HCT116 (cell line): ENCODE measurements around the gene SHMT1. TPM values are rescaled to one million over a fixed set of nuclear protein-coding genes. Genes with fewer than 3 reads are reported as not detected.

ENCODE experiments used
- ATAC-seq: fragments of 200-7000 bp; cut with Tn5 transposase; 2 replicates; pipeline ENCODE4 v1.9.1; 2020; ENCODE audit warnings: mild to moderate bottlenecking, moderate library complexity
- BruUV-seq: library from RNA; stranded (reverse); fragments of 400-500 nt; replicated peaks from 2 replicates; lab custom pipeline; 2021; lab: Mats Ljungman, UMichigan
- CTCF ChIA-PET: fragments of 300-600 bp; sonication (Branson Sonifier 250); formaldehyde crosslinking; loops from one replicate; lab custom pipeline; 2021; ENCODE audit warnings: antibody characterized with exemption; lab: Charles Lee
- POLR2A ChIA-PET: fragments of 300-600, 350-600 bp; sonication (Branson Sonifier 250); formaldehyde crosslinking; loops from one replicate; lab custom pipeline; 2021; ENCODE audit warnings: antibody characterized with exemption; lab: Charles Lee
- RAD21 ChIA-PET, 2 experiments: fragments of 300-600 bp; sonication (Branson Sonifier 250); formaldehyde crosslinking; loops; one replicate each; lab custom pipeline; 2023; ENCODE audit warnings: low total read pairs in 2 of 2; ENCODE audit not compliant: uncharacterized antibody in 2 of 2, unreplicated experiment in 2 of 2, low non-redundant PET in 1 of 2; lab: Charles Lee
- DNase-seq: peaks from one replicate; pipeline ENCODE4 v3.0.0-alpha.2; 2010; ENCODE audit warnings: low read depth, low spot score
- H2AFZ ChIP-seq: fragments of 200-600 bp; shearing (Covaris generic), sonication (generic); 2 replicates; pipeline ENCODE4 v1.6.1; 2017; ENCODE audit warnings: low read depth, mixed run types, mixed read lengths, antibody characterized with exemption, low read length; ENCODE audit not compliant: poor library complexity, severe bottlenecking
- H3K27ac ChIP-seq: 2 replicates; pipeline ENCODE4 v1.5.1; 2012; ENCODE audit warnings: low read depth, low read length
- H3K27me3 ChIP-seq: fragments of 200-600 bp; sonication (generic); 2 replicates; pipeline ENCODE4 v1.6.1; 2016; ENCODE audit warnings: mixed run types, low read length, mixed read lengths; ENCODE audit not compliant: insufficient read depth
- H3K36me3 ChIP-seq, 2 experiments: fragments of 200-500 bp in 1 of 2; fragments of 200-600 bp in 1 of 2; sonication (Bioruptor generic) in 1 of 2; sonication (generic) in 1 of 2; 2 replicates each; pipeline versions ENCODE4 v1.5.1 to v1.6.1; 2014 to 2016; ENCODE audit warnings: low read length in 2 of 2, inconsistent platforms in 1 of 2, mixed read lengths in 1 of 2, mixed run types in 1 of 2; ENCODE audit not compliant: insufficient read depth in 2 of 2, control insufficient read depth in 1 of 2
- H3K4me1 ChIP-seq, 2 experiments: fragments of 200-600 bp in 1 of 2; sonication (generic) in 1 of 2; 2 replicates each; pipeline versions ENCODE4 v1.5.1 to v1.6.1; 2012 to 2017; ENCODE audit warnings: low read length in 2 of 2, inconsistent platforms in 1 of 2, mild to moderate bottlenecking in 1 of 2, mixed read lengths in 1 of 2, mixed run types in 1 of 2, moderate library complexity in 1 of 2; ENCODE audit not compliant: insufficient read depth in 2 of 2, control insufficient read depth in 1 of 2
- H3K4me2 ChIP-seq: fragments of 200-600 bp; sonication (generic); 2 replicates; pipeline ENCODE4 v1.6.1; 2017; ENCODE audit warnings: mixed run types, low read length, mixed read lengths
- H3K4me3 ChIP-seq, 2 experiments: fragments of 200-600 bp in 1 of 2; sonication (generic) in 1 of 2; replicated peaks in 1 of 2; 2 replicates each; pipeline ENCODE4 v1.5.1; 2011 to 2016; ENCODE audit warnings: low read length in 2 of 2, control low read depth in 1 of 2, low read depth in 1 of 2, mild to moderate bottlenecking in 1 of 2, mixed read lengths in 1 of 2, mixed run types in 1 of 2
- H3K79me2 ChIP-seq: fragments of 200-600 bp; sonication (generic); 2 replicates; pipeline ENCODE4 v1.6.1; 2017; ENCODE audit warnings: mild to moderate bottlenecking, mixed run types, low read length, moderate library complexity, mixed read lengths; ENCODE audit not compliant: insufficient read depth
- H3K9ac ChIP-seq: fragments of 200-600 bp; sonication (generic); 2 replicates; pipeline ENCODE4 v1.6.1; 2016; ENCODE audit warnings: low read length, mixed read lengths
- H3K9me2 ChIP-seq: fragments of 200-600 bp; sonication (generic), shearing (Covaris generic); 2 replicates; pipeline ENCODE4 v1.6.1; 2017; ENCODE audit warnings: mixed run types, mild to moderate bottlenecking, moderate library complexity; ENCODE audit not compliant: insufficient read depth
- H3K9me3 ChIP-seq, 2 experiments: fragments of 200-500 bp in 1 of 2; fragments of 200-600 bp in 1 of 2; sonication (Bioruptor generic) in 1 of 2; sonication (generic) in 1 of 2; 2 replicates each; pipeline ENCODE4 v1.6.1; 2014 to 2017; ENCODE audit warnings: low read length in 2 of 2, mixed read lengths in 2 of 2, inconsistent platforms in 1 of 2, low read depth in 1 of 2, mild to moderate bottlenecking in 1 of 2, mixed run types in 1 of 2, moderate library complexity in 1 of 2; ENCODE audit not compliant: control insufficient read depth in 1 of 2, insufficient read depth in 1 of 2
- H4K20me1 ChIP-seq: fragments of 200-600 bp; sonication (generic), shearing (Covaris generic); 2 replicates; pipeline ENCODE4 v1.6.1; 2017; ENCODE audit warnings: mixed run types, mild to moderate bottlenecking, moderate library complexity; ENCODE audit not compliant: insufficient read depth
- ATF3 ChIP-seq: IDR thresholded peaks from 2 replicates; pipeline ENCODE4 v1.6.1; 2012
- CEBPB ChIP-seq: IDR thresholded peaks from 2 replicates; pipeline ENCODE4 v1.6.1; 2012; ENCODE audit warnings: low read depth
- CTCF ChIP-seq, 3 experiments: fragments of 200-600 bp in 1 of 3; sonication (generic) in 1 of 3; IDR thresholded peaks in 2 of 3; conservative IDR thresholded peaks in 1 of 3; 2 replicates each; pipeline ENCODE4 v1.5.1; 2012 to 2017; ENCODE audit warnings: low read depth in 2 of 3, low read length in 2 of 3, antibody characterized with exemption in 1 of 3, borderline replicate concordance in 1 of 3, control low read depth in 1 of 3, mild to moderate bottlenecking in 1 of 3, mixed read lengths in 1 of 3, mixed run types in 1 of 3, moderate library complexity in 1 of 3; ENCODE audit not compliant: insufficient read depth in 1 of 3
- FOSL1 ChIP-seq: IDR thresholded peaks from 2 replicates; pipeline ENCODE4 v1.6.1; 2012; ENCODE audit warnings: low read depth
- POLR2A ChIP-seq: IDR thresholded peaks from 2 replicates; pipeline ENCODE4 v1.7.0; 2011; ENCODE audit warnings: borderline replicate concordance; ENCODE audit not compliant: insufficient read depth, insufficient read length; ENCODE audit errors: extremely low read depth
- REST ChIP-seq: IDR thresholded peaks from 2 replicates; pipeline ENCODE4 v1.6.1; 2012; ENCODE audit warnings: low read depth
- SP1 ChIP-seq: IDR thresholded peaks from 2 replicates; pipeline ENCODE4 v1.6.1; 2012; ENCODE audit warnings: low read depth
- SRF ChIP-seq: IDR thresholded peaks from 2 replicates; pipeline ENCODE4 v1.6.1; 2012; ENCODE audit warnings: low read depth
- intact Hi-C: fragments of 100-400 bp; cut with micrococcal nuclease; formaldehyde crosslinking; loops from 2 replicates; pipeline ENCODE4 v1.10.0; 2022
- total RNA-seq: library from RNA; stranded (reverse); gene quantifications from one replicate; pipeline ENCODE4 v1.2.1, GENCODE V29; 2021; ENCODE audit not compliant: unreplicated experiment

The SHMT1 gene
- total RNA-seq, 1 experiment from 2014 or later, result 46.5 TPM

GRCh38 chr17:18364166-18364565 lies 816 bp upstream of the SHMT1 start:
- Histone ChIP-seq H3K9ac (no peak overlapping the region), H2AFZ (no peak overlapping the region), H4K20me1 (no peaks in the 10 kb centered on the region), H3K4me1 (peaks cover 8 to 10% of the 10 kb centered on the region in 2 experiments), H3K36me3 (0 out of 4 replicates have a peak, but pooled peaks cover 0 to 3% of the 10 kb centered on the region in 2 experiments), H3K4me2 (peak overlapping the region; percentile 81; the same call in 1 of the 2 replicates), H3K27ac (no peak overlapping the region), H3K9me2 (no peaks in the 10 kb centered on the region), H3K27me3 (no peaks in the 10 kb centered on the region), H3K9me3 (no peaks in the 10 kb centered on the region), H3K79me2 (peaks cover 30% of the 10 kb centered on the region), H3K4me3 (peak overlapping the region in 1 of 2 experiments; percentile 97; a peak in 1 of 4 replicates)
- DNase-seq, result no peak
- intact Hi-C loops, result no loop called here
- POLR2A ChIA-PET, result no interaction called here
- CTCF ChIA-PET, result no interaction called here
- no peak for TF ChIP-seq FOSL1
- no peak for TF ChIP-seq SRF
- no peak for TF ChIP-seq ATF3
- TF ChIP-seq REST, result no peak
- no peak for TF ChIP-seq POLR2A
- TF ChIP-seq CEBPB, result no peak
- TF ChIP-seq CTCF (IDR thresholded peaks at IDR 0.05 in 2 of 3, conservative IDR thresholded peaks at IDR 0.05 in 1 of 3; ENCODE audit: borderline replicate concordance in 1 of 3, insufficient read depth in 1 of 3, low read depth in 2 of 3, low read length in 2 of 3), result no peak
- no peak for TF ChIP-seq SP1
- no TSS peak for BruUV-seq
- ATAC-seq, result no peak
- RAD21 ChIA-PET, result no interaction called here
